H9 (cell line): ENCODE measurements around the gene PARD3. TPM values are rescaled to one million over a fixed set of nuclear protein-coding genes. Genes with fewer than 3 reads are reported as not detected.

Experiments
- DNase-seq: peaks from one replicate; pipeline ENCODE4 v3.0.0-alpha.2; 2017
- H2AFZ ChIP-seq: one replicate; pipeline ENCODE4 v1.6.1; 2013; ENCODE audit warnings: mild to moderate bottlenecking, low read length, control low read depth, moderate library complexity
- H2AK5ac ChIP-seq: 2 replicates; pipeline ENCODE4 v1.6.1; 2013; ENCODE audit warnings: low read length, control low read depth, mixed read lengths; ENCODE audit not compliant: insufficient read length
- H2BK120ac ChIP-seq: one replicate; pipeline ENCODE4 v1.6.1; 2013; ENCODE audit warnings: low read depth, mild to moderate bottlenecking, low read length, control low read depth, inconsistent platforms; ENCODE audit not compliant: poor library complexity, severe bottlenecking
- H2BK12ac ChIP-seq: 2 replicates; pipeline ENCODE4 v1.6.1; 2013; ENCODE audit warnings: low read length, control low read depth, mixed read lengths, low read depth; ENCODE audit not compliant: insufficient read length
- H2BK15ac ChIP-seq: 2 replicates; pipeline ENCODE4 v1.6.1; 2013; ENCODE audit warnings: low read depth, low read length, control low read depth
- H2BK20ac ChIP-seq: one replicate; pipeline ENCODE4 v1.6.1; 2013; ENCODE audit warnings: low read depth, mild to moderate bottlenecking, low read length, control low read depth, inconsistent platforms; ENCODE audit not compliant: poor library complexity, severe bottlenecking
- H2BK5ac ChIP-seq: 2 replicates; pipeline ENCODE4 v1.6.1; 2013; ENCODE audit warnings: low read length, control low read depth, mixed read lengths; ENCODE audit not compliant: insufficient read length
- H3K14ac ChIP-seq: 2 replicates; pipeline ENCODE4 v1.6.1; 2013; ENCODE audit warnings: low read length, control low read depth; ENCODE audit not compliant: insufficient read depth
- H3K18ac ChIP-seq: 2 replicates; pipeline ENCODE4 v1.6.1; 2013; ENCODE audit warnings: low read depth, mild to moderate bottlenecking, mixed read lengths, low read length, control low read depth; ENCODE audit not compliant: insufficient read length
- H3K23ac ChIP-seq: 2 replicates; pipeline ENCODE4 v1.6.1; 2013; ENCODE audit warnings: low read length, control low read depth, mixed read lengths, low read depth; ENCODE audit not compliant: insufficient read length
- H3K23me2 ChIP-seq: 2 replicates; pipeline ENCODE4 v1.6.1; 2013; ENCODE audit warnings: low read depth, mild to moderate bottlenecking, mixed read lengths, low read length, control low read depth; ENCODE audit not compliant: insufficient read length, poor library complexity, severe bottlenecking
- H3K27ac ChIP-seq: 2 replicates; pipeline ENCODE4 v1.5.1; 2013; ENCODE audit warnings: low read length, control low read depth, mixed read lengths, low read depth; ENCODE audit not compliant: insufficient read length
- H3K27me3 ChIP-seq: 2 replicates; pipeline ENCODE4 v1.6.1; 2013; ENCODE audit warnings: low read length, control low read depth, inconsistent platforms; ENCODE audit not compliant: insufficient read depth
- H3K4ac ChIP-seq: 2 replicates; pipeline ENCODE4 v1.6.1; 2013; ENCODE audit warnings: low read depth, mild to moderate bottlenecking, control low read depth, inconsistent platforms, low read length, moderate library complexity
- H3K4me1 ChIP-seq: 2 replicates; pipeline ENCODE4 v1.6.1; 2013; ENCODE audit warnings: low read length, control low read depth, inconsistent platforms; ENCODE audit not compliant: insufficient read depth
- H3K4me2 ChIP-seq: 2 replicates; pipeline ENCODE4 v1.6.1; 2013; ENCODE audit warnings: low read length, control low read depth, mixed read lengths; ENCODE audit not compliant: insufficient read length, insufficient read depth
- H3K56ac ChIP-seq: 2 replicates; pipeline ENCODE4 v1.6.1; 2013; ENCODE audit warnings: low read depth, mild to moderate bottlenecking, mixed read lengths, low read length, control low read depth; ENCODE audit not compliant: insufficient read length
- H3K79me1 ChIP-seq: 2 replicates; pipeline ENCODE4 v1.6.1; 2013; ENCODE audit warnings: low read depth, mild to moderate bottlenecking, moderate library complexity, low read length, control low read depth, inconsistent platforms; ENCODE audit not compliant: insufficient read depth, poor library complexity, severe bottlenecking
- H3K79me2 ChIP-seq: 2 replicates; pipeline ENCODE4 v1.6.1; 2013; ENCODE audit warnings: low read length, control low read depth, inconsistent platforms; ENCODE audit not compliant: insufficient read depth
- H3K9ac ChIP-seq: 2 replicates; pipeline ENCODE4 v1.6.1; 2013; ENCODE audit warnings: low read length, control low read depth, mixed read lengths; ENCODE audit not compliant: insufficient read length; ENCODE audit errors: extremely low read depth
- H3K9me3 ChIP-seq: one replicate; pipeline ENCODE4 v1.6.1; 2013; ENCODE audit warnings: low read depth, low read length, inconsistent platforms; ENCODE audit not compliant: control insufficient read depth
- H3T11ph ChIP-seq: one replicate; pipeline ENCODE4 v1.6.1; 2013; ENCODE audit warnings: mild to moderate bottlenecking, low read length, control low read depth, inconsistent platforms
- H4K20me1 ChIP-seq: one replicate; pipeline ENCODE4 v1.6.1; 2013; ENCODE audit not compliant: control insufficient read depth, insufficient read length, insufficient read depth
- H4K5ac ChIP-seq: 2 replicates; pipeline ENCODE4 v1.6.1; 2013; ENCODE audit warnings: low read depth, mild to moderate bottlenecking, mixed read lengths, low read length, control low read depth; ENCODE audit not compliant: insufficient read length
- H4K8ac ChIP-seq: replicated peaks from 2 replicates; pipeline ENCODE4 v1.6.1; 2013; ENCODE audit warnings: low read length, control low read depth, mixed read lengths, low read depth; ENCODE audit not compliant: insufficient read length
- H4K91ac ChIP-seq: 2 replicates; pipeline ENCODE4 v1.6.1; 2013; ENCODE audit warnings: low read depth, mild to moderate bottlenecking, moderate library complexity, mixed read lengths, low read length, control low read depth; ENCODE audit not compliant: insufficient read length
- H3K27ac Mint-ChIP-seq, 3 experiments: 2 replicates in 2 of 3; 3 replicates in 1 of 3; pipeline ENCODE4 v1.8.0; 2020 to 2021; ENCODE audit warnings: mixed read lengths in 3 of 3, mild to moderate bottlenecking in 1 of 3, moderate library complexity in 1 of 3
- H3K27me3 Mint-ChIP-seq: 2 replicates; pipeline ENCODE4 v1.8.0; 2021; ENCODE audit warnings: low read depth, mild to moderate bottlenecking, moderate library complexity, mixed read lengths
- H3K36me3 Mint-ChIP-seq, 3 experiments: 2 replicates in 2 of 3; 3 replicates in 1 of 3; pipeline ENCODE4 v1.8.0; 2020 to 2021; ENCODE audit warnings: low read depth in 3 of 3, mixed read lengths in 3 of 3; ENCODE audit not compliant: insufficient read depth in 1 of 3
- H3K4me1 Mint-ChIP-seq, 2 experiments: 2 replicates each; pipeline ENCODE4 v1.8.0; 2020; ENCODE audit warnings: mixed read lengths in 2 of 2
- H3K4me3 Mint-ChIP-seq, 2 experiments: 2 replicates in 1 of 2; 3 replicates in 1 of 2; pipeline ENCODE4 v1.8.0; 2020 to 2021; ENCODE audit warnings: mild to moderate bottlenecking in 2 of 2, mixed read lengths in 2 of 2, moderate library complexity in 1 of 2
- H3K9me3 Mint-ChIP-seq, 2 experiments: 2 replicates in 1 of 2; 3 replicates in 1 of 2; pipeline ENCODE4 v1.8.0; 2020; ENCODE audit warnings: mild to moderate bottlenecking in 2 of 2, mixed read lengths in 2 of 2, moderate library complexity in 1 of 2
- CTCF ChIP-seq: fragments of 200-600 bp; sonication (generic); conservative IDR thresholded peaks from 3 replicates; pipeline ENCODE4 v1.8.0; 2021; ENCODE audit warnings: antibody characterized with exemption, mild to moderate bottlenecking
- WGBS: extraction: QIAGEN DNeasy Blood & Tissue Kit; methylation state at CpG from one replicate; pipeline ENCODE4 v1.1.7; 2013; ENCODE audit warnings: missing lambda C conversion rate, low lambda C conversion rate, mixed read lengths; ENCODE audit not compliant: insufficient read length; ENCODE audit errors: extremely low coverage; 5-methylcytosine and 5-hydroxymethylcytosine counted together
- total RNA-seq: library from RNA; stranded (reverse); gene quantifications from 2 replicates; pipeline ENCODE4 v1.2.1, GENCODE V29; 2021

Gene PARD3
- total RNA-seq, 1 experiment from 2014 or later: 44.7 TPM

GRCh38 chr10:34462993-34463392 lies 352.1 kb downstream of the PARD3 start:
- no peak overlapping the region for H3T11ph ChIP-seq
- no peak overlapping the region for H4K91ac ChIP-seq
- no peak overlapping the region for H2BK15ac ChIP-seq
- no peak overlapping the region for H2BK5ac ChIP-seq
- no peak overlapping the region for H3K4me3 Mint-ChIP-seq
- no peak overlapping the region for H2BK120ac ChIP-seq
- no peaks in the 10 kb centered on the region for H3K4me1 ChIP-seq
- H3K27me3 Mint-ChIP-seq: no peaks in the 10 kb centered on the region
- H3K79me2 ChIP-seq: no peaks in the 10 kb centered on the region
- H3K56ac ChIP-seq: no peak overlapping the region
- H2BK12ac ChIP-seq: no peak overlapping the region
- no peaks in the 10 kb centered on the region for H3K4me1 Mint-ChIP-seq
- no peaks in the 10 kb centered on the region for H3K9me3 ChIP-seq
- H3K9ac ChIP-seq: no peak overlapping the region
- no peaks in the 10 kb centered on the region for H3K79me1 ChIP-seq
- H3K27ac ChIP-seq: no peak overlapping the region
- no peak for DNase-seq
- TF ChIP-seq CTCF: no peak
- no peak overlapping the region for H4K8ac ChIP-seq
- no peaks in the 10 kb centered on the region for H3K27me3 ChIP-seq
- H2BK20ac ChIP-seq: no peak overlapping the region
- H4K20me1 ChIP-seq: no peaks in the 10 kb centered on the region
- no CpG with 5 or more reads among the region's 1 CpG for WGBS
- no peaks in the 10 kb centered on the region for H3K23me2 ChIP-seq
- H3K27ac Mint-ChIP-seq: no peak overlapping the region
- no peak overlapping the region for H4K5ac ChIP-seq
- no peak overlapping the region for H3K4ac ChIP-seq
- H3K18ac ChIP-seq: no peak overlapping the region
- H2AFZ ChIP-seq: no peak overlapping the region
- H2AK5ac ChIP-seq: no peak overlapping the region
- no peak overlapping the region for H3K14ac ChIP-seq
- H3K23ac ChIP-seq: no peak overlapping the region
- H3K9me3 Mint-ChIP-seq: no peaks in the 10 kb centered on the region
- H3K4me2 ChIP-seq: no peak overlapping the region
- H3K36me3 Mint-ChIP-seq: peaks cover 0 to 1% (median 0%) of the 10 kb centered on the region in 3 experiments; a peak in 3 of 7 replicates
